ENCODE data around the gene MAPK8.

MAPK8 gene

DNA sequence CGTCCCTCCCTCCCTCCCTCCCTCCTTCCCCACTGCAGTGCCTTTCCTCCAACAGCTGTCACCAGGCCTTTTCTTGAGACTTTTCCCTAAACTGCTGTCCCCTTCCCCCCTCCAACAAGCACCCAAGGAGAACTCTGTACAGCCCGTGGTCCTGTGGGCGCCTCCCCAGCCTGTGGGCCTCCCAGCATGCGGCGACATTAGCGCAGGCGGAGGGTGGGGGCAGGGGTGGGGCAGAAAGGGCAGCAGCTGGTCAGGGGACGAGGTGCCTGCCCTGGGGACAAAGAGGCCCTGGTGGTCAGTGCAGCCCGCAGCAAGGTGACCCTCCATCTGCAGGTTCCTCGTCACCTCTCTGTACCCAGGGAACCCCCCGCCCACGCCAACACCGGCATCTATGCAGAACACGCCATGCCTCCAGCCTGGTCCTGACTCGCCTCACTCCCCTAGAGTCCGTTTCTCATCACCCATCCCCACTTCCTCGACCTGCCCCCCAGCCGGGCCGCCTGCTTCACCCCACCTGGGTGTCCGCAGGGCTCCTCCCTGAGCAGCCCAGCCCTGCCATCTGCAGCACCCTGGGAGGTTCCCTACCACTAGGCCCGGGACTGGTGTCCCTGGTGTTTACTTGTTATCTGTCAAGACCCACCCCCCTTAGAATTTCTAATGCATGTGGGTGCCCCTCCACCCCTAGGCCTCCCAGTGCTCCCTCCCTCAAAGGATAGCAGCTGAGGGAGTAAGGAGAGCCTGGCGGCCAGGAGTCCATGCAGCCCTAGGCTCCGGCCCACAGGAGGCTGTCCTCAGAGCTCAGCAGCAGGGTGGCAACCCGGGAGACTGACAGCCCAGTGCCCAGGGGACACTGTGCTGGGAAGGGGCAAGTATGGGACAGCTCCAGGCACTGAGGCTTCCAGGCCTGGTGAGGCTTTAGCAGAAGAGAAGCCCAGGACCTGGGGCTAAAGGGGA is 150.6 kb downstream of the MAPK8 start:
- no peak for DNase-seq (ENCODE audit: extremely low read depth in 1 of 2, low read depth in 1 of 2)

DNA sequence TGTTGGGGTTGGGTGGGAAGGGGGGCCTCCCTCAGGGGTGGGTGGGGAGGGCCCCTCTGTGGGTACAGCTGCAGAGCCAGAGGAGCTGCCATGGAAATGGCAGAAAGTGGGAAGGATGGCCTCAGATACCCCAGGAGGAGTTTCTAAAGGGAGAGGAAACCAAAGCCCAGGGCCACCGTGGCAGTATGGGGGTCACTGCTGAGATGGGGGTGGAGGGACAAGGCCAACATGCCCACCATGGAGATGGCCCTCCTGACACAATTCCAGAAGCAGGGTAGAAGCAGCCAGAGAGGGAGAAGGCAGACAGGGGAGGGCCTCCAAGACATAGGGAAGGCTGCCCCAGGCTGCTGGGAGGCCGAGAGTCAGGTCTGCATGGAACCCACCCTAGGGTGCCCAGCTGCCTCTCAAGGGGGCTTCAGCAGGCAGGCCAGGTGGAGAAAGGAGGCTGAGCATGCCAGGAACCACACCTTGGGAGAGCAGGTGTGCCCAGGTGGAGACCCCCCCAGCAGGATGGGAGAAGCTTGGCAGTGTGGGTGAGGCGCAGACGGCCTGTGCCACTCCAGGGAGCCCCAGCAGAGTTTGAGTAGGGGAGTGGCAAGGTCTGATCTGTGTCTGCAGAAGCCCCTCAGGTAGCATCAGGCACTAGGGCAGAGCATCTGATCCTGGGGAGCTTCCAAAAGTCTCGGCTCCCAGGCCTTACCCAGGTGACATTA is 151.6 kb downstream of the MAPK8 start:
- no peak for DNase-seq (ENCODE audit: extremely low read depth in 1 of 2, low read depth in 1 of 2)

DNA sequence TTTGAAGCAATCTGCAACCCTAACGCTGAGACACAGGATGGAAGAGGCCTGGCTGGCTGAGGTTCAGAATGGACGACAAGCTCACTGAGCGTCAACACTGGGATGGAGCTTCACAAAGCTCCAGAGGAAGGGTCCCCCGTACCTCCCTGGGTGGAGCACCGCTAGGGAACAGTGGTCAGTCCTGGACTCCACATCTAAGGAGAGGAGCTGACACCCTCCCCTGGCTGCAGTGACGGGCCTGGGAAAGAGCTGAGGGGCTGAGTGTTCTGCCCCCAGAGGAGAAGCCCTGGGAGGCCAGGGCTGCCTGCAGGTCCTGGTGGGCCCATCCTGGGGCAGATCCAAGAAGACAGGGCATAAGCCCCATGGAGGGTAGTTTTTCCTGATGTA is 152.2 kb downstream of the MAPK8 start:
- no peak for DNase-seq (ENCODE audit: extremely low read depth in 1 of 2, low read depth in 1 of 2)

DNA sequence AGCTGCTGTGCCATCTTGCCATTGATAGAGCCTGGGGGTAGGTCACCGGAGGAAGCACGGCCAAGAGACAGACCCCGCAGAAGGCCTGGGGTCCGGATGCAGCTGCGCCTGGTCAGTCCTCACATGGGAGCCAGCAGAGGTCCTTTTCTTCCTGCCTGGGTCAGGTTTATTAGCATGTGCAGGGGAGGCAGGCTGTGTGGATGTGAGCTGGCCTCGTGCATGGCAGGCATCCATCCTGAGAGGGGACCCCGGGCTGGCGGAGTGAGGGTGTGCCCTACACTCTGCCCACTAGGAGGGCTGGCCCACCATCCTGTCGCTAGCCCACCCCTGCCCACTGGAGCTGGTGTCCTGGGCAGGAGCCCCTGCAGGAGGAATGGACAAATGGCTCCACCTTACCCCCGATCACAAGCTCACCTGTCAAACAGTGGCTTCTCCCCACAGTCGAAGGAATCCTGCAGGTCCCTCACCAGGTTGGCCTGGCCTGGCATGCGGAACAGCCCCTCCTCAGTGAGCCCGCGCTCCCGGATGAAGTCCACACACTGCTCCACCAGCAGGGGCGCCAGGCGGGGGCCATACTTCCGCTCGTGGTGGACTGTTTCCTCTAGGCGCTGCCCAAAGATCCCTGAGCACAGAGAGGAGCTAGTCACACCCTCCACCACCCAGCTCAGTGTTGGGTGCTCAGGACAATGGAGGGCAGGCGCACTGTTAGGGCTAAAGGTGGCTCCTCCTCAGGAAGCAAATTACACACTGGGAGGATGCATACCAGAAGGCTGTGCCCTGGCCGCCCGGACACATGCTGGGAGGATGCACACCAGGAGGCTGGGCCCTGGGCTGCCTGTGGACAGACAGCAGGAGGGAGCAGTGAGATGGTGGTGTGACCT is 153.0 kb downstream of the MAPK8 start:
- DNase-seq (ENCODE audit: extremely low read depth in 1 of 2, low read depth in 1 of 2): no peak

DNA sequence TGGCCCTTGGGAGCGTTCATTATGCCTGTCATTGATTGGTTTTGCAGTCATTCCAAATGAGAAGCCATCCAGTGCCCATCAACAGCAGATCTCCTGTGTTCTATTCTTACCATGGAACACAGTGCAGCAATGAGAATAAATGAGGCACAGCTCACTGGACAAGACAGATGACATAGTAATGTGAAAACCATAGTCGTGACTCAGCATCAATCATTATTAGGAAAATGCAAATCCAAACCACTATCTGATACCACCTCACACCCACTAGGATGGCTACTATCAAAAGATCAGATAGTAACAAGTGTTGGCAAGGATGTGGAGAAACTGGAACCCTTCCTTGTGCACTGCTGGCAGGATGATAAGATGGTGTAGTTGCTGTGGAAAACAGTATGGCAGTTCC is 153.7 kb downstream of the MAPK8 start:
- no peak for DNase-seq (ENCODE audit: extremely low read depth in 1 of 2, low read depth in 1 of 2)

DNA sequence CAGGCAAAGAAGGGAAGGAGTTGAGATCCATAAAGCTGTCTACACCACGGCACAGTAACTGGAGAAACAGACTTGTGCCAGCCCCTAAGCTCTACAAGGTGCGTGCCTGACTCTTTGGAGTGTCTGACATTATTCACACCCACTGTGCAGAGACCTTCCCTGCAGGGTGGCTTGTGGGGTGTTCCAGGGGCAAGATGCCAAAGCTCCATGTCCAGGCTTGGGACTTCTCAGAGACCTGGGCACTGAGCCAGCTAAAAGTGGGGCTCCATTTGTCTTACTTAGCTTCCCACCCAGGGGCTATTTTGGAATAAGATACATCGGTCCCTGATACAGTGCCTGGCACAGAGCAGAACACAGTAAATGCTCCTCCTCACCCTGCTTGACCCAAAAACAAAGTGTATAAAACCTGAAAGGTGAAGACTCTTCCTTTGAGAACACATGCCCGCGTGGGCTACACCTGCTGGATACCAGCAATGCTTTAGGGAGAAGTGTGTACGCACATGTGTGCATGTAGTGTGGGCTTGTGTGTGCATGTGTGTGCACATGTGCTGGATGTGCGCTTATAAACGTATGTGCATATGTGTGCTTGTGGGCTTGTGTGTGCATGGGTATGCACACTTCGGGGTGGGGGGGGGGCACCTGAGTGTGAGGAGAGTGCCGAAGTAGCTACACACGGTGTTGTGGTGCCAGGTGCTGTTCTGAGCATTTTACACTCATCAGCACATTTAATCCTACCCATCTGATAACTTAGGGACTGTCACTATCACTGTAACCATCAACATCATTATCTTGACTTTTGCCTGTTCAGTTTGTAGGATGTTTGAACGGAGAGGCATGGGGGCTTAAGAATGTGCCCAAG is 155.4 kb downstream of the MAPK8 start:
- no peak for DNase-seq (ENCODE audit: extremely low read depth in 1 of 2, low read depth in 1 of 2)

DNA sequence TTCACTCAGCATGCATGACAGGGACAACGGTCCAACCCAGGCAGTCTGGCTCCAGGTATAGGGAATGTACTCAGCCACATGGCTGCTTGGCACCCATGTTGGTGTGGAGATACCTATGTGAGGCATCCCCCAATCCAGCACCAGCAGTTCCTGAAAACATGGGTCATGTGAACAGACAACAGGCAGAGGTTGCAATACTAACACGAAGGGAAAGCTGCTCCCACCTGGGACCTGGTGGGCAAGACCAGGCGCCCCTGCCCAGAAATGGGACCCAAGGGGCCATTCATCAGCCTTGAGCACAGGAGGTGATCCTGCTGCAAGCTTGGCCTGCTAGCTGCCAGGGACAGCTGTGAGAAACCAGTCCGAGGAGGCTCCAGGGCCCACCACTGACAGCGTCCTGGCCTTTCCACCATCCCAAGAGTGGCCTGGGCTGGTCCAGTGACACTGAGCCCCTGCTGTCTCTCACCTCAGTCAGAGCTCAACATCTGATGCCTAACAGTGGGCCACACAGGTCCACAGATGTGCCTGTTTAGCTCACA is 156.1 kb downstream of the MAPK8 start:
- no peak for DNase-seq (ENCODE audit: extremely low read depth in 1 of 2, low read depth in 1 of 2)

DNA sequence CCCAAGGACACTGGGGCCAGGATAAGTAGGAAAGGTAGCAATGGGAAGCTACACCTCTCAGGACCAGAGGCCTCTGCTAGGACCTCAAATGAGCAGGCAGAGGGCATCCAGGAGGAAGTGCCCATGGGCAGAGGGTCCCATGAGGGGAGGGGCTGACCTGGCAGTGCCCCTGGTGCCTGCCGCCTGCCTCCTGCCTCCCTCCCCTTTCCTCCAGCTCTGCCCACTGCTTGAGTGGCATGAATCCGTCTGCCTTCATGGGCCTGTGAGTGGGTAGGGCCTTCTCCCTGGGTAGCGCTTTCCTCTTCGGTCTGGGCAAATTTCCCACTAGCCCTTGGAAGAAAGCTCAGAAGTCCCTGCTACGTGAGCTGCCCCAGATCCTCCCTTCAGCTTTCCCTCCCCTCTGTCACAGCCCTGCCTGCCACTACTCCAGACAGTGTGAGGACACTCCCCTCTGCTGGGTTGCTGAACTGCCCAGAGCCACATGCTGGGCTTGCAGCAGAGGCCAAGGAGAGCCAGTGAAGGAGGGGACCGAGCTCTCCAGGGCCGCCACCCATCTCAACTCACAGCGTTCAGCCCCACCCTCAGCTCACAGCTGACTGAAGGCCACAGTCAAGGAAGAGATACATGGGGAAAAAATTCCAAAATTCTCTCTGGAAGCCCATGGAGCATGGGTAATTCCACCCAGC is 157.0 kb downstream of the MAPK8 start:
- DNase-seq (ENCODE audit: extremely low read depth in 1 of 2, low read depth in 1 of 2): no peak

DNA sequence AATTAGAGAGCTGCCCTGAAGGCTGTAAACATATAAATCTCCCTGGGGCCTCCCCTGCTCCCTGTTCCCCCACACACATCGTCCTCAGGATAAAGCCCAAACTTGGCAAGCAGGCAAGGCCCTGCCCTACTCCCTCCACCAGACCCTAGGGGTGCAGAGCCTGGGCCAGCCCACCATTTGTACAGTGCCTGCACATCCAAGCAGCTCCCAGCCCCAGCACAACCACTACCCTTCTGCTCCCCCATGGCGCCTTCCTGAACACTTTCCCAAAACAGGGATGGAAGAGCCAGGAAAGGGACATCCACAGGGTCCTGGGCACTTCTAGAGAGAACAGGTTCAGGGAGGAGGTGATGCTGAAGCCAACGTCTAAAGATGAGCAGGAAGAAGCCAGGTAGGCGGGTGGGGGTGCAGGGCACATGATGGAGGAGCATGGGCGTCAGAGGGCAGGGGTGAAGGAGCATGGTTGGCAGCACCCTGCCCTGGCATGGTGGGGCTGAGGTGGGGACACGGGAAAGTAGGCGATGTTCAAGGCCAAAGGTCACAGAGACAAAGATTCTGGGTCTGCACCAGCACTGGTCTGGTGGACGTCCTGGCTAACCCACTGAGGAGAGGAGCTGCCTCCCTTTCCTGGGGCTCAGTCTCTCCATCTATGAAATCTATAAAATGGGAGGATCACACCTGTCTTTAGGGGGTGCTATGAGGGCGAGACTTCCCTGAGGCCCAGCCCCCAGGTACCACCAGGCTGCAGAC is 157.8 kb downstream of the MAPK8 start:
- DNase-seq (ENCODE audit: extremely low read depth in 1 of 2, low read depth in 1 of 2): no peak

DNA sequence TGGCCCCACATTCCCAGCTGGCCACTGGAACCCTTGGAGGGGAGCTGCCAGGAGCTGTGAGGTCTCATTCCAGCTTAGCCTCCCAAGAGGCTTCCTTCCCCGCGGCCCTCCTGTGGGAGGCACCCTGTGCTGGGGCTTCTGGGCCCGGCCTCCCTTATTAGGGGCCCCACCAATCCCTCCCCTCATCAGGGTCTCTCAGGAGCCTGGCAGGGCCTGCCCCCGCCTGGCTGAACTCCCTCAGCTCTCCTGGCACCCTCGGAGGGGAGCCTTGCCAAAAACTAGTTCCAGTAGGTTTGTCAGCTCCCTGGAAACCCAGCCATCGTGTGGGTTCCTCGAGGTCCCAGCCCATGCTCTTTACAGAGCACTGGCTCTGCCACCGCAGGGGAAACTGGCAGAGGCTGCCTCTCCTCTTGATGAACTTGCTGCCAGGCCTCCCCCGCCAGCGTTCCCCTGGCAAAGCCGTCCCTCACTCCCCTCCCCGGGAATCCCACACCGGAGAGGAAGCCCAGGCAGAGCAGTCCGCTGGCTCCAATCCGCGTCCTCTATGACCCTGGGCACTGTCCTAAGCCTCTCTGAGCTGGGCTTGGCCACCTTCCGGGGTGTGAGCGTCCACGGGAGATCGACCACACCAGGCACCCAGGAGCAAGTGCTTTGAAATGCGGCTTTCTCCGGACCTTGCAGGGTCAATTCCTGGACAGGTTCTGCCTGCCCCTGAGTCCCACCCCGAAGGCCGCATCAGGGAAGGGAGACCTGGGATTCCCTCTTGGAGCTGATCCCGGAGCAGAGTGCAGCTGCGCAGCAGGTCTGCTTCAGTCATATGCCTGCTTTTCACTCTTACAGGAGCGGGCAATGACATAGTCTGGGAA is 158.6 kb downstream of the MAPK8 start:
- no peak for DNase-seq (ENCODE audit: extremely low read depth in 1 of 2, low read depth in 1 of 2)

DNA sequence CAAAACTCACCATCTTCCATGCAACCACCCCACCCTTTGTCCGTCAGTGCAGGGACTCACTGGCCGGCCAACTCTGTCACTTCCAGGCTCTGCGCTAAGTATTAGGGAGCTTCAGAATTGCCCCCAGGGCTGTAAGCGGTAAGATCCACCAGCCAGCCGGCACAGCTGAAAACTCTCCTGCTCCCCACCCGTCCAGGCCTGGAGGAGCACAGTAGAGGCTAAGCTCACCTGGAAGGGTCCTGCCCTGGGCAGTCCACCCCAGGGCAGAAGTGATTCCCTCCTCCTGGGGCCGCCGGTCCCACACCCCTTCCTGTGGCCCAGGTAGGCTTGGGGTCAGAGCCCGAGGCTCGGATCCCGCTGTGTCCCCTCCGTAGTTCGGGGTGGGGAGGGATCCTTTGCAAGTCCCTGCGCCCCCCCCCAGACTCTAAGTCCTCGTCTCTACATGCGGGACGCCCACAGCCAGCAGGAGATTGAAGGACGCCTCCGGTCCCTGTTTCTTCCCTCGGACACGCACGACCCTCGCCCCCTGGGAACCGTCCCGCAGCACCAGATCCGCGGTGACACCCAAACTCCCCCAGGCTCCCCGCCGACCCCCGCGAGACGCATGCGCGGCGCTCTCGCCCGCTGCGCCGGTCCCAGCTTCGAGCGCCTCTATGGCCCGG is 159.5 kb downstream of the MAPK8 start:
- DNase-seq (ENCODE audit: extremely low read depth in 1 of 2, low read depth in 1 of 2): no peak

DNA sequence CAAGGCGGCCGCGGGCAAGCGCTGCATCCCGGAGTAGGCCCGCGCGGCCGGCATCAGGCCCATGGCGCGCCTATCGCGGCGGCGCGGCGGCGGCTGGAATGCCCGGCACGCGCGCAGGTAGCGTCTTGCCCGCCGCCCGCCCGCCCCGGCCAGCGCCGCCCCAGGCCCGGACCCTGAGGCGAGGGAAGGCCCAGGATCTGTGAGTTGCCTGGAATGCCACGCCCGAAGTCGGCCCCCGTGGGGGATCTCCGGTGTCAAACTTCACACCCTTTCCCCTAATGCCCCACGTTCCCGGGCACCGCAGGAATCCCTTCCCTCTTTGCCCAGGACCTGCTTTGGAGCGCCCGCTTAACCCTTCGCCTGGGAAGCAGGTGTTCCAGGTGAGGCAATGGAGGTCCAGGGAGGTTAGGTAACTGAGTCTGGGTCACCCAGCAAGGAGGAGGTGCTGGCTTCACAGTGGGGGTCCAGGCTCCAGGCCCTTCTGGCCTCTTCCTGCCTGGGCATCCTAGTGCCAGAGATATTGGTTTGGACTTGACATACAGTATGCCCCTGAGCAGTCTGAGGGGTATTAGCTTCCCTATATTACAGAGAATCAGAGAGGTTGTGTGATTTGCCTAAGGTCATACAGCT is 160.2 kb downstream of the MAPK8 start:
- no peak for DNase-seq (ENCODE audit: extremely low read depth in 1 of 2, low read depth in 1 of 2)

DNA sequence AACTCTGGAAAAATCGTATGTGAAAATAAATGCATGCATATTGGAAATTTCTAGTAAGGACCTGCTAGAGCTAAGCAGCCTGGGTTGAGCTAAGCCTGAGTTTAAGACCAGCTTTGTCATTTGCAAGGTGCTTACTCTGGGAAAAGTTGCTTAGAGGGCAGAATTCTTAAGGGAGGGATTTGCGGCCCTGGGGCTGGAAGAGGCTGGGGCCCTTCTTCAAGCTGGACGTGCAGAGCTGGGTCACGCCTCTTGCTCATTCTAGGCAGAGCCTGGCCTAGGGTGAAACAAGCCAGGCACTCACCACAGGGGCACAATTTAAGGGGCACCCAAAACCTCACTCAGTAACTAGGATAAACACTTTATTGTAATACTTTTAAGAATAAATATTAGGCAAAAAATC is 161.2 kb downstream of the MAPK8 start:
- no peak for DNase-seq (ENCODE audit: extremely low read depth in 1 of 2, low read depth in 1 of 2)

DNA sequence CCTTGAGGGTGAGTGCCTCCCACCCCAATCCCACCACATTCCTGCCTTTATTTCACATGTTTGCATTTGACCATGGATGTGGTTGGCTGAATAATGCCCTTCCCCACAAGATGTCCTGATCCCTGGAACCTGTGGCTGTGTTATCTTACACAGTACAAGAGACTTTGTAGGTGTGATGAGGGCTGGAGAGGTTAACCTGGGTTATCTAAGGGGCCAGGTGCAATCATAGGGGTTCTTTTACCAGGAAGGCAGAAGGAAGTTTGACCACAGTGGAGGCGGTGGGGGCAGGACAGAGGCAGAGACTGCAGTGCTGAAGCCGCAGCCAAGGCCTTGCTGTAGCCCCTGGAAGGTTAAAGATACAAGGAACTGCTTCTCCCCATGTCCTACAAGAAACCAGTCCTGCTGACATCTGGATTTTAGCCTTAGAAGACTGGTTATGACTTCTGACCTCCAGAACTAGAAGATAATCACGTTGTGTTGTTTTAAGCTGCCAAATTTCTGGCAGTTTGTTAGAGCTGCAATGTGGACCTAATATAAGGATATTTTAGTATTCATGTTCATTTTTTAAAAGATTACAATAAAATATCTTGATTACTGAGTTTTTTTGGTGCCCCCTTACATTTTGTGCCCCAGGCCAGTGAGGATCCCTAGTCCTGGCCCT is 161.8 kb downstream of the MAPK8 start:
- no peak for DNase-seq (ENCODE audit: extremely low read depth in 1 of 2, low read depth in 1 of 2)

DNA sequence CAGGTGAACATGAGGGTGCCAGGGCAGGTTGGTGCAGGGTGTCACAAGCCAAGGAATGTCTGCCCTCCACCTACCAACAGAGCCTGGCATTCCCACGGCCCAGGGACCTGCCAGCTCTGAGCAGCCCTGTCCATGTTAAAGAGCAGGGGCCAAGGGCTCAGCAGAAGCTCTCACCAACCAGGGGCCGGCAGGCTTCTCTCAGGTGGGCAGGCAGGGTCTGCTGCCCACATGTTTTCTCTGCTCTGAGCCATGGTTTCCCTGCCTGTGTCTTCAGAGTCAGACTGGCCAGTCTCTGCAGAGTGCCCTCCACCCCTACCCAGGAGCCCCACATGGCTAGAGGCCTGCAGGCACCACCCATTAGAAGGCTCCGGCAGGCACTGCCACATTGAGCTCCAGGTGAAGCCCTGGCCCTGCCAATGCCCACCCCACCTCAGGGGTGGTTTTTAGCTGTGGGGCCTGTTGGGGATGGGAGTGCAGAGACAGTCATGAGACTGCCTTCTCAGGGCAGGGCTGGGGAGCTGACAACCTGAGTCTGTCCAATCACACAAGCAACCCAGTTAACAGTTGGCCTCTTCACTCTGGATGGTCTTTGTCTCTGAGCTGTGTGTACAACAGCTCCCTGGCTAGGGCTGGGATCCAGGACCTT is 162.5 kb downstream of the MAPK8 start:
- DNase-seq (ENCODE audit: extremely low read depth in 1 of 2, low read depth in 1 of 2): no peak

DNA sequence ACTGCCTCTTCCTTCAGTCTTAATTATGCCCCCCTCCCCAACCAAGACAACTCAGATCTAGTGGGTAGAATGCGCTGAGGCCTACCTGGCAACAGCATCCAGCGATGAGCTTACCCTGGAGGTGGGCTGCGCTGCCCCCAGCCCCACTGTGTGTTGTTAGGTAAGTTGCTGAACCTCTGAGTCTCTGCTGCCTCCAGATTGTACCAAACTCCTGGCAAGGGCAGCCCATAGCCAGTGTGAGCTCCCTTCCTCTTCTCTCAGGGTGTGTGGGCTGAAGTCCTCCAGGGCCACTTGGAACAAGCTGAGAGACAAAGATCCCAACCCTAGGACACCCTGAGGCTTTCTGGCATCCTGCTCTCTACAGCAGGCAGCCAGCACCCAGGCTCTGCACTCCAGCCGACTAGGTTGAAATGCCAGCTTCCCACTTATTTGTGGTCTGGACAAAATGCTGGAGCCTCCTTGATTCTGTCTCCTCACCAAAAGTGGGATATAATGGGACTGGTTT is 163.1 kb downstream of the MAPK8 start:
- DNase-seq (ENCODE audit: extremely low read depth in 1 of 2, low read depth in 1 of 2): no peak

Measured in activated CD8-positive, alpha-beta memory T cell treated with anti-CD3 and anti-CD28 coated beads for 1 hour (primary cell).